ENCODE data around the gene GRIPAP1. TPM values are rescaled to one million over a fixed set of nuclear protein-coding genes. Genes with fewer than 3 reads are reported as not detected.

GRIPAP1 gene
- 35.1 TPM for total RNA-seq

GRCh38 chrX:49002091-49002935 is at the start of gene GRIPAP1:
Gene GRIPAP1, minus strand, starts transcription at chrX:49002264. Its CDS starts 35 bp downstream, at chrX:49002229.
- DNase-seq (ENCODE audit: low spot score in 2 of 2) (peak; percentile 55 to 64), FAIRE-seq (no peak)

GRCh38 chrX:49043987-49044281 is 41.9 kb upstream of the GRIPAP1 start:
- DNase-seq (ENCODE audit: low spot score in 2 of 2) (no peak), FAIRE-seq (no peak)

GRCh38 chrX:49043220-49043986 is 41.3 kb upstream of the GRIPAP1 start, which contains the start of gene TFE3:
Gene TFE3, minus strand, starts transcription at chrX:49043357. Its CDS starts 131 bp downstream, at chrX:49043226.
- peak; percentile 83 to 90 for DNase-seq (ENCODE audit: low spot score in 2 of 2)
- FAIRE-seq = peak; percentile 68

- no peak for FAIRE-seq
- no peak for DNase-seq (ENCODE audit: low spot score in 2 of 2)
Measured at GRCh38 chrX:49042581-49043219, 40.6 kb upstream of the GRIPAP1 start.

GRCh38 chrX:49041744-49042580 is 39.9 kb upstream of the GRIPAP1 start:
- no peak for DNase-seq (ENCODE audit: low spot score in 2 of 2)
- no peak for FAIRE-seq

- DNase-seq (ENCODE audit: low spot score in 2 of 2) (no peak), FAIRE-seq (no peak)
Measured at GRCh38 chrX:49040376-49040955, 38.4 kb upstream of the GRIPAP1 start.

- DNase-seq (ENCODE audit: low spot score in 2 of 2) (peak; percentile 54), FAIRE-seq (no peak)
Measured at GRCh38 chrX:49039598-49040375, 37.7 kb upstream of the GRIPAP1 start.

GRCh38 chrX:49037883-49038475 is 35.9 kb upstream of the GRIPAP1 start:
- FAIRE-seq = no peak
- DNase-seq (ENCODE audit: low spot score in 2 of 2) = no peak

- no peak for DNase-seq (ENCODE audit: low spot score in 2 of 2)
- FAIRE-seq = no peak
Measured at GRCh38 chrX:49030283-49030682, 28.2 kb upstream of the GRIPAP1 start.

GRCh38 chrX:49029876-49030275 is 27.8 kb upstream of the GRIPAP1 start:
- DNase-seq (ENCODE audit: low spot score in 2 of 2) (no peak), FAIRE-seq (no peak)

- no peak for FAIRE-seq
- DNase-seq (ENCODE audit: low spot score in 2 of 2) = no peak
Measured at GRCh38 chrX:49019599-49020249, 17.7 kb upstream of the GRIPAP1 start.

- FAIRE-seq = no peak
- DNase-seq (ENCODE audit: low spot score in 2 of 2) = no peak
Measured at GRCh38 chrX:49019050-49019449, 17.0 kb upstream of the GRIPAP1 start.

- DNase-seq (ENCODE audit: low spot score in 2 of 2) (no peak), FAIRE-seq (no peak)
Measured at GRCh38 chrX:49003696-49004095, 1.6 kb upstream of the GRIPAP1 start.

GRCh38 chrX:49001521-49002090 is 458 bp downstream of the GRIPAP1 start:
- no peak for FAIRE-seq

GRCh38 chrX:49000636-49001035 is 1.4 kb downstream of the GRIPAP1 start:
- FAIRE-seq = no peak
- no peak for DNase-seq (ENCODE audit: low spot score in 2 of 2)

More at GRCh38 chrX:49001521-49002090, 458 bp downstream of the GRIPAP1 start:
- DNase-seq (ENCODE audit: low spot score in 2 of 2) = peak in 1 of 2 donors; percentile 36

GRCh38 chrX:48999030-48999429 is 3.0 kb downstream of the GRIPAP1 start:
- DNase-seq (ENCODE audit: low spot score in 2 of 2) (no peak), FAIRE-seq (no peak)

- FAIRE-seq (no peak), DNase-seq (ENCODE audit: low spot score in 2 of 2) (no peak)
Measured at GRCh38 chrX:48998391-48998790, 3.7 kb downstream of the GRIPAP1 start.

- DNase-seq (ENCODE audit: low spot score in 2 of 2) (no peak), FAIRE-seq (no peak)
Measured at GRCh38 chrX:48997865-48998264, 4.2 kb downstream of the GRIPAP1 start.

Measured in frontal cortex (tissue), 4 donors.